Aorta (tissue), 5 donors: ENCODE results near the gene GRM1. TPM values are rescaled to one million over a fixed set of nuclear protein-coding genes. Genes with fewer than 3 reads are reported as not detected.
"Not testable (repeated sequence)": the region's sequence is repeated elsewhere in the genome, so short reads cannot be mapped to it uniquely, and the experiment has no call there.

Experiments used
- ATAC-seq: fragments of 200-7000 bp; cut with Tn5 transposase; one replicate; pipeline ENCODE4 v1.9.1; 2022; ENCODE audit warnings: moderate library complexity; ENCODE audit not compliant: low FRiP score
- DNase-seq, 2 donors: peaks; one replicate each; pipeline ENCODE4 v3.0.0-alpha.2; 2020
- H3K27ac ChIP-seq, 2 donors: one replicate each; pipeline ENCODE4 v1.5.1; 2013; ENCODE audit warnings: low read length in 2 of 2, mild to moderate bottlenecking in 2 of 2, moderate library complexity in 2 of 2, control low read depth in 1 of 2, inconsistent platforms in 1 of 2, low read depth in 1 of 2
- H3K27me3 ChIP-seq, 2 donors: one replicate each; pipeline ENCODE4 v1.6.1; 2013; ENCODE audit warnings: control low read depth in 1 of 2, low read length in 1 of 2, mild to moderate bottlenecking in 1 of 2, moderate library complexity in 1 of 2; ENCODE audit not compliant: insufficient read depth in 2 of 2, control insufficient read depth in 1 of 2
- H3K36me3 ChIP-seq, 2 donors: one replicate each; pipeline ENCODE4 v1.6.1; 2013; ENCODE audit warnings: control low read depth in 1 of 2, low read length in 1 of 2, mild to moderate bottlenecking in 1 of 2; ENCODE audit not compliant: insufficient read depth in 2 of 2, control insufficient read depth in 1 of 2
- H3K4me1 ChIP-seq, 2 donors: one replicate each; pipeline ENCODE4 v1.6.1; 2013; ENCODE audit warnings: low read length in 2 of 2, control low read depth in 1 of 2, mild to moderate bottlenecking in 1 of 2, moderate library complexity in 1 of 2; ENCODE audit not compliant: insufficient read depth in 2 of 2, control insufficient read depth in 1 of 2
- H3K4me3 ChIP-seq, 2 donors: one replicate each; pipeline ENCODE4 v1.5.1; 2013; ENCODE audit warnings: low read length in 2 of 2, control low read depth in 1 of 2, mild to moderate bottlenecking in 1 of 2
- H3K9me3 ChIP-seq: one replicate; pipeline ENCODE4 v1.6.1; 2013; ENCODE audit warnings: mild to moderate bottlenecking, low read length; ENCODE audit not compliant: control insufficient read depth
- WGBS, 2 donors: extraction: QIAGEN DNeasy Blood & Tissue Kit; methylation state at CpG; one replicate each; pipeline ENCODE4 v1.1.7; 2013; 5-methylcytosine and 5-hydroxymethylcytosine counted together
- intact Hi-C, 2 donors: fragments of 100-400 bp; cut with DNase I; formaldehyde crosslinking; loops; one replicate each; pipeline versions ENCODE4 v1.14.2 to v1.15.0; 2022
- polyA plus RNA-seq, 2 donors: library from polyadenylated mRNA; stranded (reverse); fragments of 200-250 nt; gene quantifications; one replicate each; pipeline ENCODE4 v1.2.3, GENCODE V29; 2013
- total RNA-seq, 2 donors: library from RNA; stranded (reverse); fragmentation: NEBNext Ultra II Directional; extraction: Animal tissue kit (Norgen Biotek cat#: 25700); gene quantifications; one replicate each; pipeline ENCODE4 v1.2.1, GENCODE V29; 2021
- donor health status: healthy with polysubstance abuse.
- donor health status: Bipolar disorder and iron deficiency.
- donor health status: DM: no; HTN: no; CAD: no.
- donor health status: DM: no; HTN: no; CAD: no.
- donor health status: DM: yes; HTN: yes; CAD: no.

Gene GRM1
- total and polyA plus RNA-seq, 4 donors: 0.05 to 0.25 (median 0.13) TPM; not detected in 1

- ATAC-seq: no peak
- DNase-seq: no peak
- intact Hi-C loops: no loop called here
Measured at GRCh38 chr6:146219101-146219500, 190.2 kb downstream of the GRM1 start.

DNA sequence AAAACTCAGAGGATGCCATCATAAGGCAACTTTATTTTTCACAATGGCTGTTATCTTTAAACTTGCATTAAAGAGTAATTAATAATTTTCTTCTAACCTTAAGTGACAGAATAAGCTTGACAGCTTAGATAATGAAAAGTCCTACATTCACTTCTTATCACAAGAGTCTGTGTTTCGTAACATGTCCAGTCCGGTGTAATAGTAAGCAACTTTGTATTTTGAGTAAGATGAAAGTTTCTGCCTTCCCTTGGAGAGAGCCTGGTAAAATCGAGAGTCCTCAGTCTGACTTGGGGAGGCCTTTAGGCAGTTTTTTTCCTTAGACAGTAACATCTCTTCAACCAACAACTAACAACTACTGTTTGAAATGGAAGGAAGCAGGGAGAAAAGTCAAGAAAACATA, 195.6 kb downstream of the GRM1 start:
- Histone ChIP-seq H3K4me1 (no peaks in the 10 kb centered on the region), H3K36me3 (no peaks in the 10 kb centered on the region), H3K27ac (no peak overlapping the region), H3K4me3 (no peak overlapping the region), H3K27me3 (no peaks in the 10 kb centered on the region), H3K9me3 (no peaks in the 10 kb centered on the region)
- intact Hi-C loops: no loop called here
- DNase-seq: no peak
- no peak for ATAC-seq
- 14 to 29% methylated on average over 3 of the region's 3 CpGs for WGBS, 2 donors

More at GRCh38 chr6:146219101-146219500, 190.2 kb downstream of the GRM1 start:
- WGBS, 2 donors: 84 to 86% methylated on average over 3 of the region's 3 CpGs
- no peaks in the 10 kb centered on the region for H3K4me1 ChIP-seq
- no peaks in the 10 kb centered on the region for H3K36me3 ChIP-seq
- no peaks in the 10 kb centered on the region for H3K9me3 ChIP-seq
- H3K27ac ChIP-seq: no peak overlapping the region
- H3K4me3 ChIP-seq: no peak overlapping the region
- no peaks in the 10 kb centered on the region for H3K27me3 ChIP-seq

DNA sequence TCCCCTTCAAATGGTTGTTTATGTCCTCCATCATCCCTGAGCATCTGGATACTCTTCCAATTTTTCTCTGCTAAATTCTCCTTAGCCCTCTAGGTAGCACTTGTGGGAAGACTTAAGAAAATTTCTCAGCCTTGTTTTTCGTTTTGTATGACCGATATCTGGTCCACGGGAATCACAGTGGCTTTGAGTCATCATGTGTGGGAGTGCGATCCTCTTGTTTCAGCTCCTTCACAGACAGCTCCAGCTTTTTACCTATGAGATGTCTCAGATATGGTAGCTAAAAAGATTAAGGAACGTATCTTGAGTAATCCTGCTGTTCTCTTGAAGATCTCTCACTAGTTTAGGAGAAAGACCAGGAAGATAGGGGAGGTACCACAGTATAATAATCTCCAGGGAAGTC, 196.1 kb downstream of the GRM1 start:
- DNase-seq: no peak
- no peaks in the 10 kb centered on the region for H3K36me3 ChIP-seq
- ATAC-seq: no peak
- no peaks in the 10 kb centered on the region for H3K4me1 ChIP-seq
- no peaks in the 10 kb centered on the region for H3K9me3 ChIP-seq
- H3K27me3 ChIP-seq: no peaks in the 10 kb centered on the region
- no peak overlapping the region for H3K4me3 ChIP-seq
- no peak overlapping the region for H3K27ac ChIP-seq
- intact Hi-C loops: no loop called here
- WGBS, 2 donors: 83 to 87% methylated on average over 5 of the region's 5 CpGs

DNA sequence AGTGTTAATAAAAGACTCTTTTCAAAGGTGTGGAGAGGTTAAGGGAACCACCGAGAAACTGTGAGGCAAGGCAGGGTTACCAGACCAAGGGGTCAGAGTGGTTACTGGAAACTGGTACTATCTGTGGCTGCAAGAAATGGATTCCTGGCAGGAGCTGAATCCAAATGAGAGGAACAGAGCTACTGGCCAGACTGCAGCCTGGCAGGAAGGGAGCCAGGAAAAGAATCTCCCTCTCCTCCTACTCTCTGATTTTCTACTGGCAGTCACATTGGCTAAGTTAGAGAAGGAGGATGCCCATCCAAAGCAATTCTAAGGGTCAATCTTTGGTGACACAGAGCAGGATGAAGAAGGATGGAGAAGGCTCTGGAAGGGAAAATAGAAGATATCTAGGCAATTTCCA, 211.5 kb downstream of the GRM1 start:
- H3K4me3 ChIP-seq: no peak overlapping the region
- no peaks in the 10 kb centered on the region for H3K4me1 ChIP-seq
- no peaks in the 10 kb centered on the region for H3K27me3 ChIP-seq
- no peaks in the 10 kb centered on the region for H3K36me3 ChIP-seq
- ATAC-seq (no peak), DNase-seq (no peak)
- intact Hi-C loops: no loop called here
- WGBS, 2 donors: 80 to 88% methylated on average over 1 of the region's 1 CpG
- H3K9me3 ChIP-seq: no peaks in the 10 kb centered on the region
- no peak overlapping the region for H3K27ac ChIP-seq

DNA sequence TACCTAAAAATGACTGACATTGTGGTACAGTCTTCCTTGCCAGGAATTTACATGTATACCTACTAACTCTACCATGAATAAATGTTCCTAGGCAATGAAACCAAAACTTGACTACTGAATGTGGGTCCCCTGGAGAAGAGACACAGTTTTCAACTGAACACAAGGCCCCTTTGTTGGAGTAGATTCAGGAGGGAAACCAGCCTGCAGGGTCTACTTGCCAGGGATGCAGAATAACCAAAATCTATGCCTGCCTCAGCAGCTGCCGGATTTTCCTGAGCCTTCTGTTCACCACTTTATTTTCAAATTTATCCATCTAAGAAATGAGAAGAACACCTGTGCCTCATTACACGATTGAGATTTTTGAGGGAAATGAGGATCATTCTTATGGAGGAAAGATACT, 211.9 kb downstream of the GRM1 start:
- no peak overlapping the region for H3K27ac ChIP-seq
- 80 to 82% methylated on average over 2 of the region's 2 CpGs for WGBS, 2 donors
- H3K36me3 ChIP-seq: no peaks in the 10 kb centered on the region
- DNase-seq (no peak), ATAC-seq (no peak)
- H3K4me1 ChIP-seq: no peaks in the 10 kb centered on the region
- intact Hi-C loops: no loop called here
- no peak overlapping the region for H3K4me3 ChIP-seq
- no peaks in the 10 kb centered on the region for H3K9me3 ChIP-seq
- H3K27me3 ChIP-seq: no peaks in the 10 kb centered on the region

DNA sequence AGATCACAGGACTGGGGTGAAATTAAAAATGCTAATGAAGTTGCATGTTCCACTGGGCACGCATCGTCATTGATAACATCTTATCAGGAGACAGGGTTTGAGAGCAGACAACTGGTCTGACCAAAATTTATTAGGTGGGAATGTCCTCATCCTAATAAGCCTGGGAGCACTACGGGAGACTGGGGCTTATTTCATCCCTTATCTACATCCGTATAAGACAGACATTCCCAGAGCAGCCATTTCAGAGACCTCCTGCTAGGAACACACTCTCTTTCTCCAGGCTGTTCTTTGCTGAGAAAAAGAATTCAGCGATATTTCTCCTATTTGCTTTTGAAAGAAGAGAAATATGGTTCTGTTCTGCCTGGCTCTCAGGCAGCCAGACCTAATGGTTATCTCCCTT, 214.8 kb downstream of the GRM1 start:
- H3K4me1 ChIP-seq, H3K9me3 ChIP-seq, H3K27ac ChIP-seq, intact Hi-C loops, ATAC-seq, H3K4me3 ChIP-seq, DNase-seq, H3K36me3 ChIP-seq, H3K27me3 ChIP-seq: not testable (repeated sequence)
- WGBS, 2 donors: 88 to 90% methylated on average over 5 of the region's 5 CpGs

- Histone ChIP-seq H3K9me3 (no peaks in the 10 kb centered on the region), H3K27ac (no peak overlapping the region), H3K36me3 (no peaks in the 10 kb centered on the region), H3K4me3 (no peak overlapping the region), H3K4me1 (no peaks in the 10 kb centered on the region), H3K27me3 (no peaks in the 10 kb centered on the region)
- 81 to 83% methylated on average over 5 of the region's 5 CpGs for whole genome bisulfite sequencing, 2 donors
- DNase-seq (no peak), ATAC-seq (no peak)
- intact Hi-C loops: no loop called here
Measured at GRCh38 chr6:146244630-146245143, 215.8 kb downstream of the GRM1 start.

DNA sequence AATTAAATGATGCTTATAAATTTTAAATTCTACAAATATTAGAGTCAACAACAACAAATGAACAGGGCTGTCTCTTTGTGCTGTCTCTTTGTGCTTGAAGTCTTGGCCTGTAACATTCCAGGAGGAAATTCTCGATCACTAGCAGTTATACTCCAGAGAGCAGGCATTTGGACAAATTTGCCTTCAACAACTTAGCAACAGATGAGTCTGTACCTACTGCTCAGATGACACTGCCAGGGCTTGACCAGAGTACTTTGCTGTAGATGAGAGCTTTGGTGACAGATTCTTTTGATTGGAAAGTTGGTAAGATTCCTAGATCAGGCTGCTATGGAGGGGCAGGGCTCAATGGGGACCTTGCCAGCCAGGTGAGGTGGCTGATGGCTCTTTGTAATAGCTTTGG, 217.2 kb downstream of the GRM1 start:
- ATAC-seq (no peak), DNase-seq (no peak)
- WGBS, 2 donors: 45 to 51% methylated on average over 1 of the region's 1 CpG
- H3K36me3 ChIP-seq: no peaks in the 10 kb centered on the region
- no peak overlapping the region for H3K27ac ChIP-seq
- H3K4me3 ChIP-seq: no peak overlapping the region
- H3K4me1 ChIP-seq: no peaks in the 10 kb centered on the region
- no peaks in the 10 kb centered on the region for H3K9me3 ChIP-seq
- no peaks in the 10 kb centered on the region for H3K27me3 ChIP-seq
- intact Hi-C loops: no loop called here

- intact Hi-C loops: no loop called here
- ATAC-seq: no peak
- Histone ChIP-seq H3K4me1 (no peaks in the 10 kb centered on the region), H3K27me3 (no peaks in the 10 kb centered on the region), H3K4me3 (no peak overlapping the region), H3K36me3 (no peaks in the 10 kb centered on the region), H3K9me3 (no peaks in the 10 kb centered on the region), H3K27ac (no peak overlapping the region)
- DNase-seq: no peak
Measured at GRCh38 chr6:146253691-146254090, 224.8 kb downstream of the GRM1 start.
